Measurements from ENCODE around the gene STUB1.
A peak's percentile ranks its signal among the peaks of the same experiment; 100 is the strongest.

GRCh38 chr16:711548-712320 is 31.5 kb downstream of the STUB1 start:
- TF ChIP-seq CTCF (IDR thresholded peaks at IDR 0.05; ENCODE audit: low read length) (peak; percentile 79), EZH2 (IDR thresholded peaks at IDR 0.05; ENCODE audit: borderline replicate concordance, low read length) (no peak)

Data from OCI-LY1 (cell line).